ENCODE measurements around the gene CCL28.

DNA sequence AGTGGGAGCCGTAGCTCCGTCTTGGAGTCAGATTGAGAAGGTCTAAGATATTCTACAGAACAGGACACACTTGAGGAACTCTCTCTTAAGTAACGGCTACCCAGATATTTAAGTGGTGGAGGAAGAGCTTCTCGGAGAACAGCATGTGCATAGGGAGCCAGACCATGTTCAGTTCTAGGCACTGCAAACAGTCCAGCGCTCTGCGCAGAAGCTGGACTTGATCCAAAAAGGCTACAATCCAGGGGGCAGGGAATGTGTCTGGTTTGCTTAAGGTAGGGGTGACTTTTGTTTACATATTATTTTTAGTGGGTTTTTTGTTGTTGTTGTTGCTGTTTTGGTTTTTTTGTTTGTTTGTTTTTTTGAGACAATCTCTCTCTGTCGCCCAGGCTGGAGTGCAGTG lies 16.8 kb upstream of the CCL28 start:
- TF ChIP-seq POLR2AphosphoS5 (IDR thresholded peaks at IDR 0.05) = no peak
- TF ChIP-seq EP300 (IDR thresholded peaks at IDR 0.05; ENCODE audit: low read depth) = no peak
- TF ChIP-seq, protein P1, sequence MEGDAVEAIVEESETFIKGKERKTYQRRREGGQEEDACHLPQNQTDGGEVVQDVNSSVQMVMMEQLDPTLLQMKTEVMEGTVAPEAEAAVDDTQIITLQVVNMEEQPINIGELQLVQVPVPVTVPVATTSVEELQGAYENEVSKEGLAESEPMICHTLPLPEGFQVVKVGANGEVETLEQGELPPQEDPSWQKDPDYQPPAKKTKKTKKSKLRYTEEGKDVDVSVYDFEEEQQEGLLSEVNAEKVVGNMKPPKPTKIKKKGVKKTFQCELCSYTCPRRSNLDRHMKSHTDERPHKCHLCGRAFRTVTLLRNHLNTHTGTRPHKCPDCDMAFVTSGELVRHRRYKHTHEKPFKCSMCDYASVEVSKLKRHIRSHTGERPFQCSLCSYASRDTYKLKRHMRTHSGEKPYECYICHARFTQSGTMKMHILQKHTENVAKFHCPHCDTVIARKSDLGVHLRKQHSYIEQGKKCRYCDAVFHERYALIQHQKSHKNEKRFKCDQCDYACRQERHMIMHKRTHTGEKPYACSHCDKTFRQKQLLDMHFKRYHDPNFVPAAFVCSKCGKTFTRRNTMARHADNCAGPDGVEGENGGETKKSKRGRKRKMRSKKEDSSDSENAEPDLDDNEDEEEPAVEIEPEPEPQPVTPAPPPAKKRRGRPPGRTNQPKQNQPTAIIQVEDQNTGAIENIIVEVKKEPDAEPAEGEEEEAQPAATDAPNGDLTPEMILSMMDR (IDR thresholded peaks at IDR 0.05) = no peak
- TF ChIP-seq POLR2A (IDR thresholded peaks at IDR 0.05) = no peak

Measured in transverse colon (tissue), 4 donors.